Measurements from ENCODE around the gene BPIFB3.

DNA sequence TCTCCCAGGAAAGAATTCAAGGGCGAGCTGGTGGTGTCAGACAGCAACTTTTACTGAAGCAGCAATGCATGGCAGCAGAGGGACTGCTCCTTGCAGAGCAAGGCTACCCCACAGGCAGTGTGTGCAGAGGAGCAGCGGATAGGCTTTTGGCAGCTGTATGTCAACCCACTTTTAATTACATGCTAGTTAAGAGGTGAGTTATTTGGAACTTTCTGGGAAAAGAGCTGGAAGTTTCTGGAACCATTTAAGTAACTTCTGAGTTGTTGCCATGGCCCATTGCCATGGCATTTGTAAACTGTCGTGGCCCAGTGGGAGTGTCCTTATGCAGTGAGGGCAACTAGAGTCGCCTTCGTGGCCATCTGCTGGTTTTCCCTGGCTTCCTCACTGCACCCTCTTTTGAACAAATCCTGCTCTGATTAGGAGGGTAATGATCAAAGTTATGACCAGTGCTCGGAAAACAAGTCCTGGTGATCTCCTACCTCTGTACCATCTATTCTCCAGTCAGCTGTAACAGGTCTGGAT lies 59.7 kb downstream of the BPIFB3 start:
- TF ChIP-seq, protein P1, sequence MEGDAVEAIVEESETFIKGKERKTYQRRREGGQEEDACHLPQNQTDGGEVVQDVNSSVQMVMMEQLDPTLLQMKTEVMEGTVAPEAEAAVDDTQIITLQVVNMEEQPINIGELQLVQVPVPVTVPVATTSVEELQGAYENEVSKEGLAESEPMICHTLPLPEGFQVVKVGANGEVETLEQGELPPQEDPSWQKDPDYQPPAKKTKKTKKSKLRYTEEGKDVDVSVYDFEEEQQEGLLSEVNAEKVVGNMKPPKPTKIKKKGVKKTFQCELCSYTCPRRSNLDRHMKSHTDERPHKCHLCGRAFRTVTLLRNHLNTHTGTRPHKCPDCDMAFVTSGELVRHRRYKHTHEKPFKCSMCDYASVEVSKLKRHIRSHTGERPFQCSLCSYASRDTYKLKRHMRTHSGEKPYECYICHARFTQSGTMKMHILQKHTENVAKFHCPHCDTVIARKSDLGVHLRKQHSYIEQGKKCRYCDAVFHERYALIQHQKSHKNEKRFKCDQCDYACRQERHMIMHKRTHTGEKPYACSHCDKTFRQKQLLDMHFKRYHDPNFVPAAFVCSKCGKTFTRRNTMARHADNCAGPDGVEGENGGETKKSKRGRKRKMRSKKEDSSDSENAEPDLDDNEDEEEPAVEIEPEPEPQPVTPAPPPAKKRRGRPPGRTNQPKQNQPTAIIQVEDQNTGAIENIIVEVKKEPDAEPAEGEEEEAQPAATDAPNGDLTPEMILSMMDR (IDR thresholded peaks at IDR 0.05) = no peak
- peak in 1 of 3 donors; percentile 10 for TF ChIP-seq POLR2A (IDR thresholded peaks at IDR 0.05)
